Activated CD4-positive, alpha-beta T cell treated with anti-CD3 and anti-CD28 coated beads, Interleukin-2, amount 10 ng/mL, durations not matched to agents 7 days and 5 days (primary cell): ENCODE results near the gene EPC1. TPM values are rescaled to one million over a fixed set of nuclear protein-coding genes. Genes with fewer than 3 reads are reported as not detected.
A peak's percentile ranks its signal among the peaks of the same experiment; 100 is the strongest.

Source experiments
- CTCF ChIA-PET: fragments of 350-600 bp; sonication (Branson Sonifier 250); formaldehyde crosslinking; loops from one replicate; lab custom pipeline; 2021; ENCODE audit warnings: antibody characterized with exemption; lab: Charles Lee
- POLR2A ChIA-PET: fragments of 350-600 bp; sonication (Branson Sonifier 250); formaldehyde crosslinking; loops from one replicate; lab custom pipeline; 2021; ENCODE audit warnings: antibody characterized with exemption; lab: Charles Lee
- DNase-seq: peaks from one replicate; pipeline ENCODE4 v3.0.0-alpha.2; 2020
- H3K27ac Mint-ChIP-seq: one replicate; pipeline ENCODE4 v1.8.0; 2021; ENCODE audit warnings: mild to moderate bottlenecking, moderate library complexity, mixed read lengths
- H3K27me3 Mint-ChIP-seq: one replicate; pipeline ENCODE4 v1.8.0; 2021; ENCODE audit warnings: mixed read lengths
- H3K36me3 Mint-ChIP-seq: one replicate; pipeline ENCODE4 v1.8.0; 2021; ENCODE audit warnings: low read depth, mixed read lengths
- H3K4me1 Mint-ChIP-seq: one replicate; pipeline ENCODE4 v1.8.0; 2021; ENCODE audit warnings: mixed read lengths
- H3K4me3 Mint-ChIP-seq: one replicate; pipeline ENCODE4 v1.8.0; 2021; ENCODE audit warnings: mild to moderate bottlenecking, moderate library complexity, mixed read lengths
- H3K9me3 Mint-ChIP-seq: one replicate; pipeline ENCODE4 v1.8.0; 2021; ENCODE audit warnings: mixed read lengths
- total RNA-seq, 2 experiments: library from RNA; stranded (reverse); gene quantifications; one replicate each; pipeline ENCODE4 v1.2.3, GENCODE V29; 2021

EPC1 gene
- total RNA-seq, 2 experiments from 2014 or later = 47.6 to 54.2 TPM

GRCh38 chr10:32327364-32327691 lies 19.6 kb downstream of the EPC1 start:
- CTCF ChIA-PET = no interaction called here
- Mint-ChIP-seq H3K27ac (no peak overlapping the region), H3K4me3 (no peak overlapping the region), H3K36me3 (peaks cover 20% of the 10 kb centered on the region), H3K4me1 (peaks cover 68% of the 10 kb centered on the region), H3K9me3 (no peaks in the 10 kb centered on the region), H3K27me3 (no peaks in the 10 kb centered on the region)
- DNase-seq = no peak
- POLR2A ChIA-PET = no interaction called here

- Mint-ChIP-seq H3K27ac (no peak overlapping the region), H3K36me3 (peaks cover 21% of the 10 kb centered on the region), H3K9me3 (no peaks in the 10 kb centered on the region), H3K4me1 (peaks cover 63% of the 10 kb centered on the region), H3K27me3 (no peaks in the 10 kb centered on the region), H3K4me3 (no peak overlapping the region)
- CTCF ChIA-PET = no interaction called here
- POLR2A ChIA-PET = no interaction called here
- no peak for DNase-seq
These were observed 20.1 kb downstream of the EPC1 start for GRCh38 chr10:32326680-32327363.

DNA sequence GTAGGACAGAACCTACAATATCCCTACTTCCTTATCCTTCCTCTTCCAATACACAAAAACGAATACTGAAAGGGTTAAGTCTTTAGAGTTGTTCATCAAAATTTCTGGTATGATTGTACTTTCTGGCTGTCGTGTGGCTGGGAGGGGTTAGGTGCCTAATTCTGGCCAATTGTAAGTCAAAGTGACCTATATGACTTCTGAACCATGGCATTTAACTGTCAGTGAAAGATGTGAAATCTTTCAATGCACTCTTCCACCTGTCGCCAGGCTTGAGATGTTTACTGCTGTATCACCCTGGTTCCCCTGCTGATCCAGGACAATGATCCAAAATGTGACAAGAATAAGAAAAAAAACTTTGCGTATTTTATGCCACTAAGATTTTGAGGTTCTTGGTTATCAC lies 20.8 kb downstream of the EPC1 start:
- Mint-ChIP-seq H3K4me3 (no peak overlapping the region), H3K4me1 (peaks cover 62% of the 10 kb centered on the region), H3K27ac (no peak overlapping the region), H3K9me3 (no peaks in the 10 kb centered on the region), H3K36me3 (peaks cover 28% of the 10 kb centered on the region), H3K27me3 (no peaks in the 10 kb centered on the region)
- POLR2A ChIA-PET = no interaction called here
- no peak for DNase-seq
- CTCF ChIA-PET = no interaction called here

DNA sequence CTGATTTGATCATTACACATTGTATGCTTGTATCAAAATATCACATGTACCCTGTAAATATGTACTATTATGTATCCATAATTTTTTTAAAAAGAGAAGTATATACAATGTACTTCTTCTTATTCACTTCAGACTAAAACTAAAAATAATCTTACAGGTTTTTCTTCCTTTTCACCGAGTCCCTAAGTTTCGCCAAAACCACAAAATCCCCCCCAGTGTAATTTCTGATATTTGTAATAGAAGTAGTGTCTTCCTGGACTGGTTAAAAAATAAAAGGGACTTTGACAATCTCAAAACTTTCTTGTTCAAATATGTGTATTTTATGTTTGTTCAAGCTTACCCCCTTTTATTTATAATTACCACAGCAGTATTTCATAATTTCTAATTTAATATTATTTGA lies 23.9 kb downstream of the EPC1 start:
- H3K27ac Mint-ChIP-seq = no peak overlapping the region
- no peak for DNase-seq
- CTCF ChIA-PET = interaction anchor here (1.9 kb wide), 1 partner anchor 14 kb away, joined by 4 read pairs; no protein-coding TSS in a partner anchor
- POLR2A ChIA-PET = no interaction called here
- H3K36me3 Mint-ChIP-seq = peaks cover 34% of the 10 kb centered on the region
- H3K27me3 Mint-ChIP-seq = no peaks in the 10 kb centered on the region
- no peak overlapping the region for H3K4me3 Mint-ChIP-seq
- H3K4me1 Mint-ChIP-seq = peaks cover 61% of the 10 kb centered on the region
- H3K9me3 Mint-ChIP-seq = no peaks in the 10 kb centered on the region

GRCh38 chr10:32321016-32321631 lies 25.8 kb downstream of the EPC1 start:
- no peak for DNase-seq
- Mint-ChIP-seq H3K27me3 (no peaks in the 10 kb centered on the region), H3K4me3 (no peak overlapping the region), H3K27ac (no peak overlapping the region), H3K4me1 (peaks cover 58% of the 10 kb centered on the region), H3K9me3 (no peaks in the 10 kb centered on the region), H3K36me3 (peaks cover 42% of the 10 kb centered on the region)
- ChIA-PET CTCF (interaction anchor here (1.9 kb wide), 1 partner anchor 16 kb away, joined by 4 read pairs; no protein-coding TSS in a partner anchor), POLR2A (no interaction called here)

GRCh38 chr10:32318476-32318896 lies 28.5 kb downstream of the EPC1 start:
- DNase-seq = no peak
- CTCF ChIA-PET = interaction anchor here (0.5 to 1.7 kb wide), 5 partner anchors 12 to 146 kb away, joined by 3 read pairs; no protein-coding TSS in a partner anchor
- POLR2A ChIA-PET = no interaction called here
- no peak overlapping the region for H3K4me3 Mint-ChIP-seq
- H3K4me1 Mint-ChIP-seq = peaks cover 63% of the 10 kb centered on the region
- no peaks in the 10 kb centered on the region for H3K9me3 Mint-ChIP-seq
- peaks cover 41% of the 10 kb centered on the region for H3K36me3 Mint-ChIP-seq
- peak overlapping the region; percentile 57 for H3K27ac Mint-ChIP-seq
- H3K27me3 Mint-ChIP-seq = no peaks in the 10 kb centered on the region

DNA sequence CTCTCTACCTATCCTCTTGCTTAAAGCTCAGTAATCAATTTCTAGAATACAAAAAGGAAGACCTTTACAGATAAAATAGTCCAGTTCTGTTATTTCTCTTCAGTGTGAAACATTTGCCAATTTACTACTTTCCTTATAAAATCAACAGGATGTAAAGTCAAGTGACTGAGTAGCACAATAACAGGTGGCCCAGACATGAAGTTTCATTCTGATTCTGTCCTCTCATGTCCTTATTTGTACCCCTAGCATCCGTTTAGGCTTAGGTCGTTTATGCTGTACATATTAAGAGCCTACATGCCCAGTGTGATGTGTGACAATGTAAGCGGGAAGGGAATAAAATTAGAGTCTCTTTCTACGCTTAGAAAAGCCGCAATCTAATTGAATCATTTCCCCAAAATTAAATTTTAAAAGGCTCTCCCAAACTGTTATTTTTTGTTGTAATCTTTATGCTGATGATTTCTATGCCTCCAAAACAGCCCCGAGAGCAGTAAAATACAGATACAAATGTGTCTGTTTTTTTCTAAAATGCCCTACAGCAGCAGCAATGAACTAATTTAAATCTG lies 29.1 kb downstream of the EPC1 start:
- Mint-ChIP-seq H3K4me1 (peaks cover 63% of the 10 kb centered on the region), H3K4me3 (no peak overlapping the region), H3K27ac (peak overlapping the region; percentile 57), H3K9me3 (no peaks in the 10 kb centered on the region), H3K27me3 (no peaks in the 10 kb centered on the region), H3K36me3 (peaks cover 41% of the 10 kb centered on the region)
- POLR2A ChIA-PET = no interaction called here
- peak; percentile 32 for DNase-seq
- CTCF ChIA-PET = interaction anchor here (0.5 to 1.7 kb wide), 3 partner anchors 21 to 145 kb away, joined by 3 read pairs; no protein-coding TSS in a partner anchor

- ChIA-PET CTCF (interaction anchor here (0.6 to 2.2 kb wide), 2 partner anchors 10 to 30 kb away, joined by 4 to 6 read pairs; no protein-coding TSS in a partner anchor), POLR2A (no interaction called here)
- no peak for DNase-seq
- peaks cover 29% of the 10 kb centered on the region for H3K36me3 Mint-ChIP-seq
- no peak overlapping the region for H3K27ac Mint-ChIP-seq
- H3K27me3 Mint-ChIP-seq = no peaks in the 10 kb centered on the region
- no peak overlapping the region for H3K4me3 Mint-ChIP-seq
- H3K4me1 Mint-ChIP-seq = peaks cover 53% of the 10 kb centered on the region
- H3K9me3 Mint-ChIP-seq = no peaks in the 10 kb centered on the region
These were observed 31.5 kb downstream of the EPC1 start for GRCh38 chr10:32315424-32315823.

- peaks cover 29% of the 10 kb centered on the region for H3K36me3 Mint-ChIP-seq
- H3K4me1 Mint-ChIP-seq = peaks cover 46% of the 10 kb centered on the region
- no peak overlapping the region for H3K4me3 Mint-ChIP-seq
- no peaks in the 10 kb centered on the region for H3K27me3 Mint-ChIP-seq
- DNase-seq = no peak
- POLR2A ChIA-PET = no interaction called here
- CTCF ChIA-PET = interaction anchor here (0.9 to 2.2 kb wide), 4 partner anchors 10 to 31 kb away, joined by 3 to 6 read pairs (median 6); no protein-coding TSS in a partner anchor
- no peak overlapping the region for H3K27ac Mint-ChIP-seq
- H3K9me3 Mint-ChIP-seq = no peaks in the 10 kb centered on the region
These were observed 32.4 kb downstream of the EPC1 start for GRCh38 chr10:32314588-32314987.

DNA sequence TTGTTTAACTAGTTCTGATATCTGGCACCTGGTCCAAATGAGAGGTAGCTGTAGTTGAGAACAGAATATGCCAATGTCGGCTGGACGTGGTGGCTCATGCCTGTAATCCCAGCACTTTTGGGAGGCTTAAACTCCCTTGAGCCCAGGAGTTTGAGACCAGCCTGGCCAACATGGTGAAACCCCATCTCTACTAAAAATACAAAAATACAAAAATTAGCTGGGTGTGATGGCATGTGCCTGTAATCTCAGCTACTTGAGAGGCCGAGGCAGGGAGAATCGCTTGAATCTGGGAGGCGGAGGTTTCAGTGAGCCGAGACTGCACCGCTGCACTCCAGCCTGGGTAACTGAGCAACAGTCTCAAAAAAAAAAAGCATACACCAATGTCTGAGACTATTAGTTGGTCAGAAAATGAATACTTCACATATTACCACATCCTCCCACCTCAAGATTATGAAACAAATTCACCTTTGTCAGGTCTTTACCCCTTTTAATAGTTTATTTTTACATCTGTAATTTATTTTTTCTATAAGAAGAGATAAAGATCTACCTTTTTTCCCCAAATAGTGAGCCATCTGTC lies 38.8 kb downstream of the EPC1 start:
- DNase-seq = no peak
- H3K36me3 Mint-ChIP-seq = peaks cover 41% of the 10 kb centered on the region
- no peaks in the 10 kb centered on the region for H3K27me3 Mint-ChIP-seq
- no peaks in the 10 kb centered on the region for H3K9me3 Mint-ChIP-seq
- H3K4me3 Mint-ChIP-seq = no peak overlapping the region
- peaks cover 32% of the 10 kb centered on the region for H3K4me1 Mint-ChIP-seq
- CTCF ChIA-PET = no interaction called here
- POLR2A ChIA-PET = no interaction called here
- H3K27ac Mint-ChIP-seq = no peak overlapping the region

DNA sequence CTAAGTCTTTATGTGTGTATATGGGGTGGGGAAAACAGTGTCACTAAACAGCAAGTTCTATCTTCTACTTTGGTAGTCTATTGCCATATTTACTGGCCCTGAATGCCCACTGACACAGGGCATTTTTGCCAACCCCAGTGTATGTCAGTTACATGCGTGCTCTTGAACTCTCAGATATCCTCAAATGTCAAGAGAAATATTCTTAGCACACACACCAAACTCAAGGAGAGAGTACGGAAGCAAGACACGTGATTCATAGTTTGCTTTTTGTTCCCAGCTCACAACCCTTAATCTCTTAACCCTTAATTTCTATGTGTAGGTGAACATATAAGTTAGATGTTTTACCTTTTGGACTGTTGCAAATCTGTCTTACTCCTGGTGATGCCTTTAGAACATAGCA lies 39.3 kb downstream of the EPC1 start:
- Mint-ChIP-seq H3K4me3 (no peak overlapping the region), H3K9me3 (no peaks in the 10 kb centered on the region), H3K4me1 (peaks cover 34% of the 10 kb centered on the region), H3K27me3 (no peaks in the 10 kb centered on the region), H3K27ac (peak overlapping the region; percentile 42), H3K36me3 (peaks cover 45% of the 10 kb centered on the region)
- no peak for DNase-seq
- CTCF ChIA-PET = no interaction called here
- POLR2A ChIA-PET = no interaction called here

DNA sequence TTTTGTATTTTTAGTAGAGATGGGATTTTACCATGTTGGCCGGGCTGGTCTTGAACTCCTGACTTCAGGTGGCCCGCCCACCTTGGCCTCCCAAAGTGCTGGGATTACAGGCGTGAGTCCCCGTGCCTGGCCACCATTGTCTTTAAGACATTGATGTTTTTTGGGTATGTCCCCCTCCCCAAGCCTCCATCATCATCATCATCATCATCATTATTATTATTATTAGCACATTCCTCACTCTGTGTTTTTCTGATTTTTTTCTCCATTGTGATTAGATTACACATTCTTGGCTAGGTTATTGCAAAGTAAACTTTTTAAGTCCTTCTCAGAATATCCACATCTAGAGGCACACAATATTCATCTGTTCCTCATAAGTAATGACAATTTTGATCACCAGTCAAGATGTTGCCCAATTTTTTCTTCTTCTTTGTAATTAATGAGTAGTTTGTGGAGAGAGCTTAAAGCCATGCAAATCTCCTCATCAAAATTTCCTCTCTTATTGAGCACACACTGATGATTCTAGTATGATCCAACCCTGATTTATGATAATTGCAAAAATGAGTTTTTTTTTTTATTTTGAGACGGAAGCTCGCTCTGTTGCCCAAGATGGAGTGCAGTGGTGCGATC lies 47.5 kb downstream of the EPC1 start:
- Mint-ChIP-seq H3K27me3 (no peaks in the 10 kb centered on the region), H3K27ac (peak overlapping the region; percentile 70), H3K4me1 (peaks cover 52% of the 10 kb centered on the region), H3K4me3 (peak overlapping the region; percentile 28), H3K9me3 (no peaks in the 10 kb centered on the region), H3K36me3 (peaks cover 47% of the 10 kb centered on the region)
- DNase-seq = no peak
- POLR2A ChIA-PET = no interaction called here
- CTCF ChIA-PET = interaction anchor here (0.6 to 1.2 kb wide), 3 partner anchors 63 to 1181 kb away, joined by 3 read pairs; no protein-coding TSS in a partner anchor
